Spleen (tissue), 11 donors: Measurements from ENCODE around the gene KSR1. TPM values are rescaled to one million over a fixed set of nuclear protein-coding genes. Genes with fewer than 3 reads are reported as not detected.
"Not testable (repeated sequence)": the region's sequence is repeated elsewhere in the genome, so short reads cannot be mapped to it uniquely, and the experiment has no call there.

Source experiments
- DNase-seq: peaks from one replicate; pipeline ENCODE4 v3.0.0-alpha.2; 2020
- H3K27ac ChIP-seq, 8 donors: fragments of 200-600 bp; sonication (generic) in 7 of 8; 1 replicate in 4 of 8; 2 replicates in 4 of 8; pipeline versions ENCODE4 v1.5.0 to v1.8.0; 2016 to 2021; ENCODE audit warnings: inconsistent platforms in 4 of 8, mild to moderate bottlenecking in 4 of 8, moderate library complexity in 1 of 8
- H3K27me3 ChIP-seq, 7 donors: fragments of 200-600 bp; sonication (generic) in 6 of 7; replicated peaks in 1 of 7; 1 replicate in 4 of 7; 2 replicates in 3 of 7; pipeline versions ENCODE4 v1.5.0 to v1.8.0; 2016 to 2021; ENCODE audit warnings: inconsistent platforms in 3 of 7, mild to moderate bottlenecking in 1 of 7
- H3K36me3 ChIP-seq, 6 donors: fragments of 200-600 bp; sonication (generic) in 5 of 6; 1 replicate in 4 of 6; 2 replicates in 2 of 6; pipeline versions ENCODE4 v1.5.0 to v1.8.0; 2016 to 2021; ENCODE audit warnings: inconsistent platforms in 2 of 6
- H3K4me1 ChIP-seq, 6 donors: fragments of 200-600 bp; sonication (generic) in 5 of 6; 1 replicate in 3 of 6; 2 replicates in 3 of 6; pipeline versions ENCODE4 v1.5.0 to v1.8.0; 2016 to 2021; ENCODE audit warnings: inconsistent platforms in 3 of 6
- H3K4me3 ChIP-seq, 8 donors: fragments of 200-600 bp; sonication (generic) in 7 of 8; 1 replicate in 4 of 8; 2 replicates in 4 of 8; pipeline versions ENCODE4 v1.5.0 to v1.8.0; 2016 to 2021; ENCODE audit warnings: inconsistent platforms in 4 of 8, mild to moderate bottlenecking in 4 of 8, moderate library complexity in 2 of 8
- H3K9me3 ChIP-seq, 8 donors: fragments of 200-600 bp; sonication (generic) in 7 of 8; 1 replicate in 4 of 8; 2 replicates in 4 of 8; pipeline versions ENCODE4 v1.5.0 to v1.8.0; 2016 to 2021; ENCODE audit warnings: inconsistent platforms in 4 of 8
- POLR2A ChIP-seq, 3 donors: fragments of 450-650 bp; IDR thresholded peaks; one replicate each; pipeline ENCODE4 v1.5.1; 2017; ENCODE audit warnings: antibody characterized with exemption in 3 of 3, mild to moderate bottlenecking in 1 of 3
- POLR2AphosphoS5 ChIP-seq, 3 donors: sonication (generic); formaldehyde crosslinking; IDR thresholded peaks; one replicate each; pipeline ENCODE4 v1.5.1; 2017; ENCODE audit warnings: antibody characterized with exemption in 3 of 3
- WGBS, 5 donors: extraction: QIAGEN DNeasy Blood & Tissue Kit in 3 of 5; methylation state at CpG; one replicate each; pipeline versions ENCODE4 v1.1.5 to v1.1.7; 2013 to 2018; 5-methylcytosine and 5-hydroxymethylcytosine counted together
- intact Hi-C: fragments of 100-400 bp; cut with DNase I; formaldehyde crosslinking; loops from one replicate; pipeline ENCODE4 v1.15.0; 2023; ENCODE audit warnings: low total_unique reads
- polyA plus RNA-seq, 3 donors: library from polyadenylated mRNA; stranded (reverse); fragments of 200-250 nt; gene quantifications; one replicate each; pipeline ENCODE4 v1.2.1, GENCODE V29; 2013
- small RNA-seq, 4 donors: library from RNA; depleted of rRNA; stranded (forward); fragments of <200 nt; gene quantifications; one replicate each; pipeline ENCODE3, GENCODE V24; 2016
- total RNA-seq, 7 donors: library from RNA; depleted of rRNA in 3 of 7; stranded (reverse); fragments of >200 nt in 3 of 7; fragmentation: NEBNext Ultra II Directional in 4 of 7; extraction: Animal tissue kit (Norgen Biotek cat#: 25700) in 4 of 7; gene quantifications; one replicate each; pipeline versions ENCODE4 v1.1.0 to v1.2.1, GENCODE V29; 2016 to 2021
- TF ChIP-seq, protein P1 (sequence below), 11 experiments: fragments of 200-600 bp in 7 of 11; fragments of 450-650 bp in 4 of 11; sonication (generic) in 4 of 11; IDR thresholded peaks in 8 of 11; conservative IDR thresholded peaks in 3 of 11; 1 replicate in 7 of 11; 2 replicates in 4 of 11; pipeline versions ENCODE4 v1.4.0 to v1.8.0; 2016 to 2021; ENCODE audit warnings: antibody characterized with exemption in 11 of 11, inconsistent platforms in 4 of 11, mild to moderate bottlenecking in 1 of 11
- donor health status: healthy with polysubstance abuse.
- donor health status: DM: no; HTN: no; CAD: no; lungs with moderate emphysema.
- donor health status: DM: no; HTN: no; CAD: no.
- donor health status: Bipolar disorder and iron deficiency.
- donor health status: healthy.
- donor health status: DM: no; HTN: no; CAD: no.
- donor health status: DM: yes; HTN: yes; CAD: no.

KSR1 gene
- total and polyA plus RNA-seq, 10 donors: 6.4 to 100 (median 46.0) TPM

DNA sequence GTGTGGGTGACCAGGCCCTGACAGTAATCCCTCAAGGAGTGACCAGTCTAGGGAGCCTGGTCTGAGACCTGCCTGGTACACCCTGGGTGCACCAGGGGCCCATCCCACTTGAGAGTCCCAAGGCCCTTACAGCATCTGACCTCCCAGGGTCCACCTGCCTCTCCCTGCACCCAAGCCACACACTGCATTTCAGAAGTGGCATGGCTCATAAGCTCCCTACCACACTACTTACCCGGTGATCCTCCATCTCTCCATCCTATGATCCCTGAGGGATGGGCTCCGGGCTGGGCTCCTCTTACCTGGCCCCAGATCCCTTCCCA, 215.3 kb downstream of the KSR1 start:
- WGBS, 5 donors: 71 to 100% (median 93%) methylated on average over 2 of the region's 2 CpGs
- DNase-seq: no peak
- intact Hi-C loops: no loop called here

DNA sequence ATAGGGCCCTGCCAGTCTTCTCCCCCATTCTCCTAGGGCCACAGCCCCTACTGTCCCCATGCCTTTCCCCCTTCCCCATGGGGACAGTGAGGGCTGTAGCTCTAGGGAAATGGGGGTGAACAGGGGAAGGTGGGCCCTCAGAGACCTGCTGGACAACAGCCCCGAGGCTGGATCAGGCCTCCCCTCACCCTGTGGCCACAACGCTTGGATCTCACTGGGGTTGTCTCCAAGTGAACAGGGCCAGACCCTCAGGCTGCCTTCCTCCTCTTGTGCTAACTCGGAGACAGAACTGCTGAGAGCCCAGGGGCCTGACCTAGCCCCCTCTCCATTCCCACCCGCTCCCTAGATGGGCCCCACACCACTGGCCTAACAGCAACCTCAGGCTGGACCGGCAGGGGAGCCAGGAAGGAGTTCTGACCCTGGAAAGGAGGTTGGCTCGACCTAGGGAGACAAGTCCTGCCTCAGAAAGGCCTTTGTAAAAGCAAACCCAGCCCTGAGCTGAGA, 215.8 kb downstream of the KSR1 start:
- H3K36me3 ChIP-seq, intact Hi-C loops, H3K27me3 ChIP-seq, H3K9me3 ChIP-seq, H3K4me1 ChIP-seq, H3K27ac ChIP-seq, H3K4me3 ChIP-seq: not testable (repeated sequence)
- 61 to 85% (median 65%) methylated on average over 4 to 6 of the region's 6 CpGs for WGBS, 5 donors
- DNase-seq: peak; percentile 51

More for the DNA sequence above, 215.3 kb downstream of the KSR1 start:
- Histone ChIP-seq H3K27ac (no peak overlapping the region), H3K27me3 (no peaks in the 10 kb centered on the region), H3K9me3 (no peaks in the 10 kb centered on the region), H3K4me3 (no peak overlapping the region), H3K4me1 (no peaks in the 10 kb centered on the region), H3K36me3 (no peaks in the 10 kb centered on the region)
- TF ChIP-seq, protein P1, sequence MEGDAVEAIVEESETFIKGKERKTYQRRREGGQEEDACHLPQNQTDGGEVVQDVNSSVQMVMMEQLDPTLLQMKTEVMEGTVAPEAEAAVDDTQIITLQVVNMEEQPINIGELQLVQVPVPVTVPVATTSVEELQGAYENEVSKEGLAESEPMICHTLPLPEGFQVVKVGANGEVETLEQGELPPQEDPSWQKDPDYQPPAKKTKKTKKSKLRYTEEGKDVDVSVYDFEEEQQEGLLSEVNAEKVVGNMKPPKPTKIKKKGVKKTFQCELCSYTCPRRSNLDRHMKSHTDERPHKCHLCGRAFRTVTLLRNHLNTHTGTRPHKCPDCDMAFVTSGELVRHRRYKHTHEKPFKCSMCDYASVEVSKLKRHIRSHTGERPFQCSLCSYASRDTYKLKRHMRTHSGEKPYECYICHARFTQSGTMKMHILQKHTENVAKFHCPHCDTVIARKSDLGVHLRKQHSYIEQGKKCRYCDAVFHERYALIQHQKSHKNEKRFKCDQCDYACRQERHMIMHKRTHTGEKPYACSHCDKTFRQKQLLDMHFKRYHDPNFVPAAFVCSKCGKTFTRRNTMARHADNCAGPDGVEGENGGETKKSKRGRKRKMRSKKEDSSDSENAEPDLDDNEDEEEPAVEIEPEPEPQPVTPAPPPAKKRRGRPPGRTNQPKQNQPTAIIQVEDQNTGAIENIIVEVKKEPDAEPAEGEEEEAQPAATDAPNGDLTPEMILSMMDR (IDR thresholded peaks at IDR 0.05 in 8 of 11, conservative IDR thresholded peaks at IDR 0.05 in 3 of 11): no peak
- TF ChIP-seq POLR2A (IDR thresholded peaks at IDR 0.05) (no peak), POLR2AphosphoS5 (IDR thresholded peaks at IDR 0.05) (no peak)

DNA sequence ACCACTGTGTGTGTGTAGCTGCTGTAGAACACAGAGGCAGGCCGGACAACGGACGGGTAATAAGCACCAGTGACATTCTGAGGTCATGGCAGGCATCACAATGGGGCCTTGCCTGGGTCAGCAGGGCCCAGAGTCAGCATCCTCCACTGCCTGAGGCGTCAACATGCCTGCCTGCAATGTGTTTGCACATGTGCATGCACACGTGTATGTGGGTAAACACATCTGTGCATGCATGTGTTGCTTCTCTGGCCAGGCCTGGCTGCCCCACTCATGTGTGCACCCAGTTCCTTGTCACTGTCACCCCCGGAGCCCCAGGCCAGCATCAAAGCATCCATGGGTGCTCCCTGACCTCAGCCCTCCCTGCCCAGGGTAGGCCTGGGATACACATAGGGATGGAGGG, 218.1 kb downstream of the KSR1 start:
- TF ChIP-seq, protein P1 (IDR thresholded peaks at IDR 0.05 in 8 of 11, conservative IDR thresholded peaks at IDR 0.05 in 3 of 11): no peak
- no peak for TF ChIP-seq POLR2A (IDR thresholded peaks at IDR 0.05)
- no peaks in the 10 kb centered on the region for H3K27me3 ChIP-seq
- intact Hi-C loops: no loop called here
- H3K27ac ChIP-seq: no peak overlapping the region
- no peaks in the 10 kb centered on the region for H3K4me1 ChIP-seq
- 77 to 91% (median 87%) methylated on average over 3 to 6 of the region's 6 CpGs for WGBS, 5 donors
- H3K9me3 ChIP-seq: no peaks in the 10 kb centered on the region
- H3K36me3 ChIP-seq: no peaks in the 10 kb centered on the region
- H3K4me3 ChIP-seq: no peak overlapping the region
- no peak for DNase-seq

Small RNA genes lying within 50 kb of the gene (small RNA-seq; reads per million reads assigned to genes)
- 0 reads per million in 4 donors for gene AC015688.5

Other genes starting within 250 kb of the KSR1 start
- 100 to 1,000 TPM; 356 to 641 (median 467) TPM for gene WSB1, start 162.3 kb upstream of the KSR1 start, total RNA-seq
- 10 to 100 TPM; 54.7 to 92.3 (median 86.3) TPM for gene WSB1, start 162.3 kb upstream of the KSR1 start, polyA plus RNA-seq
- 100 to 1,000 TPM; 187 to 309 (median 252) TPM for gene LGALS9, start 174.7 kb downstream of the KSR1 start, total RNA-seq
- 100 to 1,000 TPM; 162 to 202 (median 198) TPM for gene LGALS9, start 174.7 kb downstream of the KSR1 start, polyA plus RNA-seq